HEK293 (cell line): ENCODE data around the gene ANO6.

Source experiments
- CTCF ChIA-PET: fragments of 350-600 bp; formaldehyde crosslinking; extraction: SDS; loops from one replicate; lab custom pipeline; 2021; ENCODE audit warnings: antibody characterized with exemption; lab: Yijun Ruan, JAX
- POLR2A ChIA-PET: fragments of 300-600 bp; formaldehyde crosslinking; extraction: SDS; loops from one replicate; lab custom pipeline; 2020; ENCODE audit warnings: antibody characterized with exemption, inconsistent platforms; lab: Yijun Ruan, JAX
- H3K27ac ChIP-seq: fragments of 200-500 bp; sonication (Bioruptor generic); 2 replicates; pipeline ENCODE4 v1.5.1; 2014; ENCODE audit warnings: low read depth, low read length, control low read depth, inconsistent platforms; ENCODE audit errors: extremely low read depth
- H3K36me3 ChIP-seq, 2 experiments: fragments of 200-500 bp in 1 of 2; sonication (Bioruptor generic) in 1 of 2; 1 replicate in 1 of 2; 2 replicates in 1 of 2; pipeline ENCODE4 v1.5.1; 2014 to 2017; ENCODE audit warnings: inconsistent platforms in 2 of 2, low read length in 2 of 2; ENCODE audit not compliant: control insufficient read depth in 2 of 2, insufficient read depth in 1 of 2
- H3K4me1 ChIP-seq: fragments of 200-500 bp; sonication (Bioruptor generic); 2 replicates; pipeline ENCODE4 v1.5.1; 2014; ENCODE audit warnings: mild to moderate bottlenecking, low read length, inconsistent platforms; ENCODE audit not compliant: control insufficient read depth, insufficient read depth
- H3K4me3 ChIP-seq: 2 replicates; pipeline ENCODE4 v1.5.1; 2011; ENCODE audit warnings: low read depth, mild to moderate bottlenecking, control low read depth, low read length, moderate library complexity
- H3K9me3 ChIP-seq: fragments of 200-500 bp; sonication (Bioruptor generic); 2 replicates; pipeline ENCODE4 v1.5.1; 2014; ENCODE audit warnings: low read depth, low read length, inconsistent platforms; ENCODE audit not compliant: control insufficient read depth, insufficient read depth
- BCL11A ChIP-seq: fragments of 450-650 bp; formaldehyde crosslinking; IDR thresholded peaks from 2 replicates; pipeline ENCODE4 v1.5.1; 2016; ENCODE audit warnings: low read depth, missing biosample characterization, missing genetic modification characterization
- KLF9 ChIP-seq: fragments of 450-650 bp; formaldehyde crosslinking; IDR thresholded peaks from 2 replicates; pipeline ENCODE4 v1.5.1; 2016; ENCODE audit warnings: missing biosample characterization, missing genetic modification characterization, low read depth
- SCRT2 ChIP-seq: fragments of 450-650 bp; formaldehyde crosslinking; IDR thresholded peaks from 2 replicates; pipeline ENCODE4 v1.5.1; 2016; ENCODE audit warnings: missing biosample characterization, missing genetic modification characterization
- YY1 ChIP-seq: fragments of 450-650 bp; formaldehyde crosslinking; IDR thresholded peaks from 2 replicates; pipeline ENCODE4 v1.5.1; 2018; ENCODE audit warnings: missing biosample characterization, missing genetic modification characterization
- ZNF10 ChIP-seq: fragments of 450-650 bp; formaldehyde crosslinking; IDR thresholded peaks from 2 replicates; pipeline ENCODE4 v1.5.1; 2017; ENCODE audit warnings: missing biosample characterization, missing genetic modification characterization
- ZNF239 ChIP-seq: fragments of 450-650 bp; formaldehyde crosslinking; IDR thresholded peaks from 2 replicates; pipeline ENCODE4 v1.5.1; 2016; ENCODE audit warnings: missing biosample characterization, missing genetic modification characterization
- ZNF354C ChIP-seq: fragments of 450-650 bp; formaldehyde crosslinking; IDR thresholded peaks from 2 replicates; pipeline ENCODE4 v1.5.1; 2016; ENCODE audit warnings: missing biosample characterization, missing genetic modification characterization, low read depth, borderline replicate concordance
- ZNF548 ChIP-seq: fragments of 450-650 bp; formaldehyde crosslinking; IDR thresholded peaks from 2 replicates; pipeline ENCODE4 v1.5.1; 2016; ENCODE audit warnings: missing biosample characterization, missing genetic modification characterization
- ZNF571 ChIP-seq: fragments of 450-650 bp; formaldehyde crosslinking; IDR thresholded peaks from 2 replicates; pipeline ENCODE4 v1.5.0; 2017; ENCODE audit warnings: missing biosample characterization, missing genetic modification characterization
- ZNF621 ChIP-seq: fragments of 450-650 bp; formaldehyde crosslinking; IDR thresholded peaks from 2 replicates; pipeline ENCODE4 v1.5.1; 2017; ENCODE audit warnings: missing biosample characterization, missing genetic modification characterization
- ZNF654 ChIP-seq: fragments of 450-650 bp; formaldehyde crosslinking; IDR thresholded peaks from 2 replicates; pipeline ENCODE4 v1.5.1; 2016; ENCODE audit warnings: low read depth, missing biosample characterization, missing genetic modification characterization
- ZNF692 ChIP-seq: fragments of 450-650 bp; formaldehyde crosslinking; IDR thresholded peaks from 2 replicates; pipeline ENCODE4 v1.5.1; 2016; ENCODE audit warnings: missing biosample characterization, missing genetic modification characterization
- ZNF785 ChIP-seq: fragments of 450-650 bp; formaldehyde crosslinking; IDR thresholded peaks from 2 replicates; pipeline ENCODE4 v1.5.1; 2016; ENCODE audit warnings: missing biosample characterization, missing genetic modification characterization
- ZNF830 ChIP-seq: fragments of 450-650 bp; IDR thresholded peaks from 2 replicates; pipeline ENCODE4 v1.5.0; 2018; ENCODE audit warnings: missing biosample characterization, missing genetic modification characterization, low read depth, mild to moderate bottlenecking, moderate library complexity
- ZNF843 ChIP-seq: fragments of 450-650 bp; formaldehyde crosslinking; IDR thresholded peaks from 2 replicates; pipeline ENCODE4 v1.5.1; 2016; ENCODE audit warnings: missing biosample characterization, missing genetic modification characterization
- TF ChIP-seq, protein P1 (sequence below): fragments of 450-650 bp; formaldehyde crosslinking; IDR thresholded peaks from 2 replicates; pipeline ENCODE4 v1.5.1; 2016; ENCODE audit warnings: missing biosample characterization, missing genetic modification characterization
- TF ChIP-seq, protein P2 (sequence below): fragments of 450-650 bp; formaldehyde crosslinking; IDR thresholded peaks from 2 replicates; pipeline ENCODE4 v1.5.1; 2016; ENCODE audit warnings: missing biosample characterization, missing genetic modification characterization, low read depth
- TF ChIP-seq, protein P3 (sequence below): fragments of 450-650 bp; formaldehyde crosslinking; IDR thresholded peaks from 2 replicates; pipeline ENCODE4 v1.5.1; 2016; ENCODE audit warnings: missing biosample characterization, missing genetic modification characterization
- TF ChIP-seq, protein P4 (sequence below): fragments of 450-650 bp; formaldehyde crosslinking; IDR thresholded peaks from 2 replicates; pipeline ENCODE4 v1.5.1; 2016; ENCODE audit warnings: missing biosample characterization, missing genetic modification characterization

The ANO6 gene

DNA sequence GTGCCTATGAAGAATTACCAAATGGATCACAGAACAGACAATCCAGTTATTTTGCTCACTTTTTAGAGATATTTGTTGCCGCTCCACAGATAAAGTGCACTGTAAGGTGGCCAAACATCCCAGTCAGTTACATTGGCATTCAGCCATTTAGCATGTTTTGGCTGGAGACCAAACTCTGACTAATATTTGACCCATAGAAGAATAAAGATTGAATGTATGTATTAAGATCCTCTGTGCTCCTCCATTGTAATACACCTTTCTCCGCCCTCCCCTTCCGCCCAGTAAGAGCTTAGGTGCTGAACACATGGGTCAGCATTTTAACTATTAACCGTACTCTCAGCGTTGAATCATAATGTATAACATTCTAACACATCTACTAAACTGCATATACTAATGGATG lies 163.4 kb downstream of the ANO6 start (continued):
- TF ChIP-seq, protein P1, sequence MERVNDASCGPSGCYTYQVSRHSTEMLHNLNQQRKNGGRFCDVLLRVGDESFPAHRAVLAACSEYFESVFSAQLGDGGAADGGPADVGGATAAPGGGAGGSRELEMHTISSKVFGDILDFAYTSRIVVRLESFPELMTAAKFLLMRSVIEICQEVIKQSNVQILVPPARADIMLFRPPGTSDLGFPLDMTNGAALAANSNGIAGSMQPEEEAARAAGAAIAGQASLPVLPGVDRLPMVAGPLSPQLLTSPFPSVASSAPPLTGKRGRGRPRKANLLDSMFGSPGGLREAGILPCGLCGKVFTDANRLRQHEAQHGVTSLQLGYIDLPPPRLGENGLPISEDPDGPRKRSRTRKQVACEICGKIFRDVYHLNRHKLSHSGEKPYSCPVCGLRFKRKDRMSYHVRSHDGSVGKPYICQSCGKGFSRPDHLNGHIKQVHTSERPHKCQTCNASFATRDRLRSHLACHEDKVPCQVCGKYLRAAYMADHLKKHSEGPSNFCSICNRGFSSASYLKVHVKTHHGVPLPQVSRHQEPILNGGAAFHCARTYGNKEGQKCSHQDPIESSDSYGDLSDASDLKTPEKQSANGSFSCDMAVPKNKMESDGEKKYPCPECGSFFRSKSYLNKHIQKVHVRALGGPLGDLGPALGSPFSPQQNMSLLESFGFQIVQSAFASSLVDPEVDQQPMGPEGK (tag by site-specific recombination) = no peak
- TF ChIP-seq ZNF621 (no peak), ZNF354C (tag by site-specific recombination) (no peak), KLF9 (tag by site-specific recombination) (no peak), ZNF10 (no peak)
- TF ChIP-seq, protein P2, sequence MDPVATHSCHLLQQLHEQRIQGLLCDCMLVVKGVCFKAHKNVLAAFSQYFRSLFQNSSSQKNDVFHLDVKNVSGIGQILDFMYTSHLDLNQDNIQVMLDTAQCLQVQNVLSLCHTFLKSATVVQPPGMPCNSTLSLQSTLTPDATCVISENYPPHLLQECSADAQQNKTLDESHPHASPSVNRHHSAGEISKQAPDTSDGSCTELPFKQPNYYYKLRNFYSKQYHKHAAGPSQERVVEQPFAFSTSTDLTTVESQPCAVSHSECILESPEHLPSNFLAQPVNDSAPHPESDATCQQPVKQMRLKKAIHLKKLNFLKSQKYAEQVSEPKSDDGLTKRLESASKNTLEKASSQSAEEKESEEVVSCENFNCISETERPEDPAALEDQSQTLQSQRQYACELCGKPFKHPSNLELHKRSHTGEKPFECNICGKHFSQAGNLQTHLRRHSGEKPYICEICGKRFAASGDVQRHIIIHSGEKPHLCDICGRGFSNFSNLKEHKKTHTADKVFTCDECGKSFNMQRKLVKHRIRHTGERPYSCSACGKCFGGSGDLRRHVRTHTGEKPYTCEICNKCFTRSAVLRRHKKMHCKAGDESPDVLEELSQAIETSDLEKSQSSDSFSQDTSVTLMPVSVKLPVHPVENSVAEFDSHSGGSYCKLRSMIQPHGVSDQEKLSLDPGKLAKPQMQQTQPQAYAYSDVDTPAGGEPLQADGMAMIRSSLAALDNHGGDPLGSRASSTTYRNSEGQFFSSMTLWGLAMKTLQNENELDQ (tag by site-specific recombination) = no peak

DNA sequence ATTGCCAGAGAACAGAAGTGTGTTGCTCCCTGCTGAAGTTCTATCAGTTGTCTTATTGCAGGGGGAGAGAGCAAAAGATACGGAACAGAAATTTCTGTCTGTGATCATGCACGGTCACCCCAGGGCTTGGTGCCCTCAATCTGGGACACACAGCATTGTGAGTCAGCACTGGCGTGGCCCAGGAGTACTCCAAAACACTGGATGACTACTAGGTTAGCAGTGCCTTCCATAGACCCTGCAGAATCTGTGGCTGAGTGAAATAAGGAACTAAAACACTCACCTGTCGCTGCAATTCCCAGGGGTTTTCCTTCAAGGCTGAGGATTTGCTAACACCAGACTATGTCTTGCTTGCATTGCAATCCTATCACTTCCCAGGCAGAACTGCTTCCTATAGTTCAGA lies 165.5 kb downstream of the ANO6 start:
- no peak overlapping the region for H3K27ac ChIP-seq
- ChIA-PET POLR2A (no interaction called here), CTCF (no interaction called here)
- H3K4me3 ChIP-seq = no peak overlapping the region
- H3K4me1 ChIP-seq = no peaks in the 10 kb centered on the region
- H3K36me3 ChIP-seq = peaks cover 0 to 34% of the 10 kb centered on the region in 2 experiments; a peak in 1 of 3 replicates
- peak; percentile 35; the same call in 1 of the 2 replicates for TF ChIP-seq SCRT2 (tag by site-specific recombination)
- TF ChIP-seq, protein P3, sequence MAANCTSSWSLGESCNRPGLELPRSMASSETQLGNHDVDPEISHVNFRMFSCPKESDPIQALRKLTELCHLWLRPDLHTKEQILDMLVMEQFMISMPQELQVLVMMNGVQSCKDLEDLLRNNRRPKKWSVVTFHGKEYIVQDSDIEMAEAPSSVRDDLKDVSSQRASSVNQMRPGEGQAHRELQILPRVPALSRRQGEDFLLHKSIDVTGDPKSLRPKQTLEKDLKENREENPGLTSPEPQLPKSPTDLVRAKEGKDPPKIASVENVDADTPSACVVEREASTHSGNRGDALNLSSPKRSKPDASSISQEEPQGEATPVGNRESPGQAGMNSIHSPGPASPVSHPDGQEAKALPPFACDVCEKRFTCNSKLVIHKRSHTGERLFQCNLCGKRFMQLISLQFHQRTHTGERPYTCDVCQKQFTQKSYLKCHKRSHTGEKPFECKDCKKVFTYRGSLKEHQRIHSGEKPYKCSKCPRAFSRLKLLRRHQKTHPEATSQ = no peak
- TF ChIP-seq ZNF571 = no peak
- TF ChIP-seq ZNF785 = no peak
- H3K9me3 ChIP-seq = no peaks in the 10 kb centered on the region

DNA sequence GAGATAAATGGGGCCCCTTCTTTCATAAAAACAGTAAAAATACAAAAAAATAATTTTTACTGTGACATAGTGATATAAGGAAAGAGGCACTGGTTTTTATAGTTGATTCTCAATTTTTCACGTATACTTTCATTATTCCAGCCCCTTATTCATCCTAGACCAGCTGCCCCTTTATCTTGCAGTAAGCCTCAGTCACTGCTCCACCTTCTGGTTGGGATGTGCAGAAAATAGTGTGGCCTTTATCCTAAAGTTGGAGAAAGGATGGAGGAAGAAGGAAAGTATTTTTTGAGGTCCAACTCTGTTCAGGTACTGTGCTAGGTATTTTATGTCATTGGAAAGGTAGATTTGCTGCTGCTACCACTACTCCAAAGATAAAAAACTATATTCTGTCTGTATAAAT lies 172.7 kb downstream of the ANO6 start:
- peaks cover 10 to 38% of the 10 kb centered on the region in 2 experiments for H3K36me3 ChIP-seq
- ChIA-PET CTCF (interaction anchor here (0.6 to 3.0 kb wide), 20 partner anchors 11 to 257 kb away, joined by 3 to 13 read pairs (median 4); partner anchors contain the start of gene ANO6), POLR2A (interaction anchor here (0.6 kb wide), 1 partner anchor 260 kb away, joined by 4 read pairs; no protein-coding TSS in a partner anchor)
- no peak overlapping the region for H3K27ac ChIP-seq
- H3K4me1 ChIP-seq = no peaks in the 10 kb centered on the region
- H3K9me3 ChIP-seq = no peaks in the 10 kb centered on the region
- no peak overlapping the region for H3K4me3 ChIP-seq
- TF ChIP-seq ZNF654 (tag by site-specific recombination) (peak; percentile 18; the same call in 1 of the 2 replicates), BCL11A (tag by site-specific recombination) (no peak), ZNF548 (tag by site-specific recombination) (no peak), ZNF830 (tag by site-specific recombination) (no peak)

GRCh38 chr12:45389426-45389825 lies 173.5 kb downstream of the ANO6 start:
- Histone ChIP-seq H3K4me1 (no peaks in the 10 kb centered on the region), H3K9me3 (no peaks in the 10 kb centered on the region), H3K4me3 (no peak overlapping the region), H3K27ac (no peak overlapping the region), H3K36me3 (peaks cover 10 to 35% of the 10 kb centered on the region in 2 experiments)
- ChIA-PET POLR2A (no interaction called here), CTCF (interaction anchor here (0.6 to 3.0 kb wide), 12 partner anchors 25 to 253 kb away, joined by 3 to 13 read pairs (median 4); partner anchors contain the start of gene ANO6)
- no peak for TF ChIP-seq ZNF843
- no peak for TF ChIP-seq ZNF692 (tag by site-specific recombination)
- TF ChIP-seq, protein P4, sequence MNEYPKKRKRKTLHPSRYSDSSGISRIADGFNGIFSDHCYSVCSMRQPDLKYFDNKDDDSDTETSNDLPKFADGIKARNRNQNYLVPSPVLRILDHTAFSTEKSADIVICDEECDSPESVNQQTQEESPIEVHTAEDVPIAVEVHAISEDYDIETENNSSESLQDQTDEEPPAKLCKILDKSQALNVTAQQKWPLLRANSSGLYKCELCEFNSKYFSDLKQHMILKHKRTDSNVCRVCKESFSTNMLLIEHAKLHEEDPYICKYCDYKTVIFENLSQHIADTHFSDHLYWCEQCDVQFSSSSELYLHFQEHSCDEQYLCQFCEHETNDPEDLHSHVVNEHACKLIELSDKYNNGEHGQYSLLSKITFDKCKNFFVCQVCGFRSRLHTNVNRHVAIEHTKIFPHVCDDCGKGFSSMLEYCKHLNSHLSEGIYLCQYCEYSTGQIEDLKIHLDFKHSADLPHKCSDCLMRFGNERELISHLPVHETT (tag by site-specific recombination) = no peak
- TF ChIP-seq BCL11A (tag by site-specific recombination) = no peak
- no peak for TF ChIP-seq YY1
- TF ChIP-seq ZNF239 (tag by site-specific recombination) = no peak
